Endothelial cell of umbilical vein (primary cell): ENCODE measurements around the gene IPPK. TPM values are rescaled to one million over a fixed set of nuclear protein-coding genes. Genes with fewer than 3 reads are reported as not detected.

Source experiments
- BruUV-seq: library from RNA; stranded (reverse); fragments of 400-500 nt; replicated peaks from 2 replicates; lab custom pipeline; 2021; lab: Mats Ljungman, UMichigan
- CTCF ChIA-PET: fragments of 300-600, 350-600 bp; sonication (Branson Sonifier 250); formaldehyde crosslinking; loops from one replicate; lab custom pipeline; 2021; ENCODE audit warnings: antibody characterized with exemption, inconsistent platforms; lab: Charles Lee
- POLR2A ChIA-PET: fragments of 300-600, 350-600 bp; sonication (Branson Sonifier 250); formaldehyde crosslinking; loops from one replicate; lab custom pipeline; 2021; ENCODE audit warnings: antibody characterized with exemption, inconsistent platforms; lab: Charles Lee
- DNase-seq: peaks from one replicate; pipeline ENCODE4 v3.0.0-alpha.2; 2011; ENCODE audit warnings: low read depth, low spot score
- FAIRE-seq: peaks from 2 replicates; lab custom pipeline; 2011; peaks lifted over from hg19 to GRCh38; lab: Jason Lieb, UNC
- H2AFZ ChIP-seq: 2 replicates; pipeline ENCODE4 v1.6.0; 2012; ENCODE audit warnings: low read depth, low read length, control low read depth, inconsistent platforms
- H3K27ac ChIP-seq: 2 replicates; pipeline ENCODE4 v1.5.1; 2011; ENCODE audit warnings: low read depth, mild to moderate bottlenecking, control low read depth, low read length, moderate library complexity; ENCODE audit not compliant: insufficient read depth
- H3K27me3 ChIP-seq, 2 experiments: 2 replicates each; pipeline versions ENCODE4 v1.6.0 to v1.6.1; 2011; ENCODE audit warnings: low read length in 2 of 2, mixed read lengths in 1 of 2; ENCODE audit not compliant: control insufficient read depth in 2 of 2, insufficient read depth in 2 of 2
- H3K36me3 ChIP-seq, 2 experiments: 2 replicates in 1 of 2; 3 replicates in 1 of 2; pipeline ENCODE4 v1.5.1; 2011; ENCODE audit warnings: low read length in 2 of 2, mild to moderate bottlenecking in 1 of 2, moderate library complexity in 1 of 2; ENCODE audit not compliant: control insufficient read depth in 2 of 2, insufficient read depth in 2 of 2; ENCODE audit errors: extremely low read depth in 1 of 2
- H3K4me1 ChIP-seq: 3 replicates; pipeline ENCODE4 v1.5.1; 2011; ENCODE audit warnings: mild to moderate bottlenecking, low read length; ENCODE audit not compliant: control insufficient read depth, insufficient read depth; ENCODE audit errors: extremely low read depth
- H3K4me2 ChIP-seq: 2 replicates; pipeline ENCODE4 v1.6.1; 2011; ENCODE audit warnings: low read length, control low read depth, mixed read lengths; ENCODE audit not compliant: insufficient read depth
- H3K4me3 ChIP-seq, 3 experiments: fragments of 200-600 bp in 1 of 3; sonication (generic), shearing (Covaris generic) in 1 of 3; replicated peaks in 1 of 3; 2 replicates each; pipeline ENCODE4 v1.5.1; 2011 to 2016; ENCODE audit warnings: control low read depth in 3 of 3, low read length in 3 of 3, mild to moderate bottlenecking in 2 of 3, inconsistent platforms in 1 of 3, low read depth in 1 of 3, moderate library complexity in 1 of 3; ENCODE audit not compliant: insufficient read depth in 1 of 3
- H3K79me2 ChIP-seq: 2 replicates; pipeline ENCODE4 v1.6.0; 2012; ENCODE audit warnings: low read length, inconsistent platforms; ENCODE audit not compliant: control insufficient read depth, insufficient read depth
- H3K9ac ChIP-seq: replicated peaks from 2 replicates; pipeline ENCODE3; 2011; ENCODE audit warnings: low read length, control low read depth; ENCODE audit not compliant: insufficient read depth; ENCODE audit errors: extremely low read depth
- H3K9me1 ChIP-seq: replicated peaks from 3 replicates; pipeline ENCODE4 v1.6.0; 2011; ENCODE audit warnings: mild to moderate bottlenecking, low read length; ENCODE audit not compliant: control insufficient read depth, insufficient read depth; ENCODE audit errors: extremely low read depth
- H3K9me3 ChIP-seq: replicated peaks from 2 replicates; pipeline ENCODE4 v1.5.1; 2012; ENCODE audit warnings: low read length, inconsistent platforms; ENCODE audit not compliant: control insufficient read depth, insufficient read depth
- H4K20me1 ChIP-seq: replicated peaks from 2 replicates; pipeline ENCODE3; 2011; ENCODE audit warnings: mild to moderate bottlenecking, low read length; ENCODE audit not compliant: control insufficient read depth, insufficient read depth; ENCODE audit errors: extremely low read depth
- CTCF ChIP-seq, 2 donors: IDR thresholded peaks; 1 replicate in 1 of 2; 2 replicates in 1 of 2; pipeline ENCODE4 v1.5.1; 2011; ENCODE audit warnings: low read length in 2 of 2, mild to moderate bottlenecking in 2 of 2, moderate library complexity in 2 of 2, control low read depth in 1 of 2, inconsistent platforms in 1 of 2, low read depth in 1 of 2; ENCODE audit not compliant: insufficient read depth in 1 of 2; ENCODE audit errors: extremely low read depth in 1 of 2
- EZH2 ChIP-seq: IDR thresholded peaks from 2 replicates; pipeline ENCODE4 v1.6.1; 2012; ENCODE audit warnings: borderline replicate concordance, low read depth, mild to moderate bottlenecking, moderate library complexity, low read length, inconsistent platforms; ENCODE audit not compliant: severe bottlenecking
- FOS ChIP-seq: IDR thresholded peaks from 2 replicates; pipeline ENCODE4 v1.6.1; 2011; ENCODE audit warnings: mild to moderate bottlenecking, low read length, moderate library complexity, borderline replicate concordance; ENCODE audit not compliant: insufficient read depth
- GATA2 ChIP-seq: IDR thresholded peaks from 2 replicates; pipeline ENCODE4 v1.7.0; 2011; ENCODE audit warnings: low read depth, mild to moderate bottlenecking, moderate library complexity, mixed read lengths, low read length; ENCODE audit not compliant: insufficient read length, insufficient read depth
- JUN ChIP-seq: IDR thresholded peaks from 2 replicates; pipeline ENCODE4 v1.6.1; 2011; ENCODE audit warnings: borderline replicate concordance, low read depth; ENCODE audit not compliant: insufficient read length, insufficient read depth
- MAX ChIP-seq: IDR thresholded peaks from 2 replicates; pipeline ENCODE4 v1.6.1; 2011; ENCODE audit not compliant: insufficient read depth, insufficient read length
- MYC ChIP-seq: IDR thresholded peaks from one replicate; pipeline ENCODE4 v1.6.1; 2011; ENCODE audit warnings: mild to moderate bottlenecking, low read depth, low read length
- POLR2A ChIP-seq: IDR thresholded peaks from 2 replicates; pipeline ENCODE4 v1.6.1; 2012; ENCODE audit warnings: low read depth, mild to moderate bottlenecking, control low read depth, low read length
- POLR2AphosphoS5 ChIP-seq: IDR thresholded peaks from 2 replicates; pipeline ENCODE4 v1.6.1; 2012; ENCODE audit warnings: low read depth, mild to moderate bottlenecking, control low read depth, low read length, moderate library complexity; ENCODE audit not compliant: insufficient read depth
- dilution Hi-C: fragments of 300-500 bp; cut with MboI; formaldehyde crosslinking; loops from one replicate; pipeline ENCODE4 v1.15.0; 2019; ENCODE audit warnings: low sequenced_read_pairs; ENCODE audit not compliant: extremely low pct_ligation_motif_present
- intact Hi-C: fragments of 100-400 bp; cut with micrococcal nuclease; formaldehyde crosslinking; loops from one replicate; pipeline ENCODE4 v1.10.0; 2022
- polyA plus RNA-seq, 4 experiments: library from polyadenylated mRNA; depleted of rRNA in 3 of 4; stranded (reverse) in 3 of 4; unstranded in 1 of 4; fragments of >200 nt; gene quantifications; 2 replicates each; pipeline versions ENCODE4 v1.2.1 to v1.2.3, GENCODE V29; 2011 to 2012; ENCODE audit warnings: missing spikeins in 1 of 4
- total RNA-seq: library from RNA; stranded (reverse); gene quantifications from 2 replicates; pipeline ENCODE4 v1.2.3, GENCODE V29; 2021

Gene IPPK
- total and polyA plus RNA-seq, 2 donors (not counting 3 experiments of a cell fraction or from before 2014, with no cell fraction given) = 14.0 to 28.0 TPM

- Histone ChIP-seq H3K27ac (no peak overlapping the region), H2AFZ (no peak overlapping the region), H3K27me3 (no peaks in the 10 kb centered on the region), H3K9me3 (no peaks in the 10 kb centered on the region), H3K9me1 (no peaks in the 10 kb centered on the region), H4K20me1 (no peaks in the 10 kb centered on the region), H3K4me2 (no peak overlapping the region), H3K36me3 (peaks cover 13 to 45% of the 10 kb centered on the region in 2 experiments), H3K4me1 (peaks cover 5% of the 10 kb centered on the region), H3K9ac (no peak overlapping the region), H3K4me3 (no peak overlapping the region), H3K79me2 (peaks cover 4% of the 10 kb centered on the region)
- TF ChIP-seq EZH2 (no peak), POLR2A (no peak), FOS (no peak), MYC (no peak), MAX (no peak), POLR2AphosphoS5 (no peak), CTCF (IDR thresholded peaks at IDR 0.05; ENCODE audit: extremely low read depth in 1 of 2, insufficient read depth in 1 of 2, low read depth in 1 of 2, low read length in 2 of 2) (no peak), GATA2 (no peak), JUN (no peak)
- no peak for FAIRE-seq
- intact Hi-C loops = no loop called here
- dilution Hi-C loops = no loop called here
- no peak for DNase-seq
- no TSS peak for BruUV-seq
- CTCF ChIA-PET = interaction anchor here (1.1 to 10.3 kb wide), 3 partner anchors 17 to 77 kb away, joined by 3 to 226 read pairs (median 4); no protein-coding TSS in a partner anchor
- POLR2A ChIA-PET = no interaction called here
These were observed 45.0 kb upstream of the IPPK start for GRCh38 chr9:92714787-92715487.
